GM19395 (cell line): ENCODE results near the gene NFXL1.

Source experiments
- ATAC-seq: cut with Tn5 transposase; IDR thresholded peaks from one replicate; pipeline ENCODE4 v1.9.1; 2021; ENCODE audit warnings: mild to moderate bottlenecking, moderate library complexity; ENCODE audit not compliant: unreplicated experiment

NFXL1 gene

GRCh38 chr4:47899639-47900038 lies 14.7 kb downstream of the NFXL1 start:
- no peak for ATAC-seq

- no peak for ATAC-seq
Measured at GRCh38 chr4:47891928-47892327, 22.5 kb downstream of the NFXL1 start.

- no peak for ATAC-seq
Measured at GRCh38 chr4:47882228-47882627, 32.2 kb downstream of the NFXL1 start.

- ATAC-seq = no peak
Measured at GRCh38 chr4:47879458-47879857, 34.9 kb downstream of the NFXL1 start.

GRCh38 chr4:47876784-47877546 lies 37.4 kb downstream of the NFXL1 start:
- ATAC-seq = no peak

- ATAC-seq = no peak
Measured at GRCh38 chr4:47876310-47876709, 38.1 kb downstream of the NFXL1 start.

- ATAC-seq = no peak
Measured at GRCh38 chr4:47873877-47874541, 40.4 kb downstream of the NFXL1 start.

- ATAC-seq = no peak
Measured at GRCh38 chr4:47863486-47863885, 50.9 kb downstream of the NFXL1 start.

GRCh38 chr4:47862297-47862696 lies 52.1 kb downstream of the NFXL1 start:
- no peak for ATAC-seq

- ATAC-seq = no peak
Measured at GRCh38 chr4:47860305-47860704, 54.1 kb downstream of the NFXL1 start.

- ATAC-seq = no peak
Measured at GRCh38 chr4:47858006-47858405, 56.4 kb downstream of the NFXL1 start.

- no peak for ATAC-seq
Measured at GRCh38 chr4:47856713-47857112, 57.7 kb downstream of the NFXL1 start.

- no peak for ATAC-seq
Measured at GRCh38 chr4:47855350-47855749, 59.0 kb downstream of the NFXL1 start.

GRCh38 chr4:47852136-47852535 lies 62.2 kb downstream of the NFXL1 start:
- no peak for ATAC-seq

- ATAC-seq = no peak
Measured at GRCh38 chr4:47849466-47849865, 64.9 kb downstream of the NFXL1 start.

- ATAC-seq = no peak
Measured at GRCh38 chr4:47848041-47848440, 66.3 kb downstream of the NFXL1 start.

GRCh38 chr4:47842985-47843384 lies 71.4 kb downstream of the NFXL1 start:
- ATAC-seq = no peak

GRCh38 chr4:47840291-47840690 lies 74.1 kb downstream of the NFXL1 start:
- no peak for ATAC-seq

GRCh38 chr4:47839259-47839658 lies 75.1 kb downstream of the NFXL1 start:
- peak; percentile 63 for ATAC-seq

- ATAC-seq = no peak
Measured at GRCh38 chr4:47838445-47838844, 75.9 kb downstream of the NFXL1 start.

GRCh38 chr4:47837908-47838294 lies 76.5 kb downstream of the NFXL1 start, which contains the start of gene CORIN:
Gene CORIN (minus strand): TSS chr4:47838067. CDS start chr4:47837949, 118 bp downstream.
- ATAC-seq = no peak
